ENCODE results near the gene KRTAP10-5. TPM values are rescaled to one million over a fixed set of nuclear protein-coding genes. Genes with fewer than 3 reads are reported as not detected.

KRTAP10-5 gene
- total RNA-seq, 1 experiment from 2014 or later, result not detected

- Mint-ChIP-seq H3K9me3 (ENCODE audit: unreplicated experiment) (peaks cover 36% of the 10 kb centered on the region), H3K4me1 (ENCODE audit: low read depth, unreplicated experiment) (no peaks in the 10 kb centered on the region), H3K27me3 (ENCODE audit: insufficient read depth, unreplicated experiment) (peaks cover 6% of the 10 kb centered on the region), H3K27ac (ENCODE audit: unreplicated experiment) (no peak overlapping the region), H3K36me3 (ENCODE audit: insufficient read depth, unreplicated experiment) (peaks cover 5% of the 10 kb centered on the region), H3K4me3 (ENCODE audit: unreplicated experiment) (no peak overlapping the region)
- Histone ChIP-seq H3K4me1 (no peaks in the 10 kb centered on the region), H3K4me3 (ENCODE audit: low read depth, low read length) (no peak overlapping the region), H3K36me3 (ENCODE audit: control insufficient read depth, insufficient read depth, low read length) (no peaks in the 10 kb centered on the region), H3K27me3 (replicated peaks; ENCODE audit: control insufficient read depth, insufficient read depth, low read length) (no peaks in the 10 kb centered on the region), H3K9me3 (peaks cover 18% of the 10 kb centered on the region)
- no peak for DNase-seq
- ChIA-PET POLR2A (no interaction called here), CTCF (no interaction called here)
- BruUV-seq (replicated peaks), result no TSS peak
- intact Hi-C loops (cut with micrococcal nuclease; ENCODE audit: unreplicated experiment), result no loop called here
- TF ChIP-seq CTCF (IDR thresholded peaks at IDR 0.05; ENCODE audit: insufficient read depth in 1 of 2, low read depth in 1 of 2, low read length in 1 of 2, severe bottlenecking in 1 of 2, unreplicated experiment in 1 of 2), result no peak
Observed at GRCh38 chr21:44583800-44584147, 3.4 kb upstream of the KRTAP10-5 start.

GRCh38 chr21:44583089-44583799 is 2.8 kb upstream of the KRTAP10-5 start:
- no peak for DNase-seq
- H3K36me3 ChIP-seq (ENCODE audit: control insufficient read depth, insufficient read depth, low read length), result no peaks in the 10 kb centered on the region
- no peak overlapping the region for H3K27ac Mint-ChIP-seq (ENCODE audit: unreplicated experiment)
- no peak overlapping the region for H3K4me3 Mint-ChIP-seq (ENCODE audit: unreplicated experiment)
- no peak for TF ChIP-seq CTCF (IDR thresholded peaks at IDR 0.05; ENCODE audit: insufficient read depth in 1 of 2, low read depth in 1 of 2, low read length in 1 of 2, severe bottlenecking in 1 of 2, unreplicated experiment in 1 of 2)
- POLR2A ChIA-PET, result no interaction called here
- peaks cover 18% of the 10 kb centered on the region for H3K9me3 ChIP-seq
- H3K4me1 Mint-ChIP-seq (ENCODE audit: low read depth, unreplicated experiment), result no peaks in the 10 kb centered on the region
- CTCF ChIA-PET, result no interaction called here
- peaks cover 5% of the 10 kb centered on the region for H3K36me3 Mint-ChIP-seq (ENCODE audit: insufficient read depth, unreplicated experiment)
- BruUV-seq (replicated peaks), result no TSS peak
- intact Hi-C loops (cut with micrococcal nuclease; ENCODE audit: unreplicated experiment), result no loop called here
- peaks cover 37% of the 10 kb centered on the region for H3K9me3 Mint-ChIP-seq (ENCODE audit: unreplicated experiment)
- H3K27me3 ChIP-seq (replicated peaks; ENCODE audit: control insufficient read depth, insufficient read depth, low read length), result no peaks in the 10 kb centered on the region
- no peak overlapping the region for H3K4me3 ChIP-seq (ENCODE audit: low read depth, low read length)
- no peaks in the 10 kb centered on the region for H3K4me1 ChIP-seq
- peaks cover 6% of the 10 kb centered on the region for H3K27me3 Mint-ChIP-seq (ENCODE audit: insufficient read depth, unreplicated experiment)

GRCh38 chr21:44582055-44582454 is 1.7 kb upstream of the KRTAP10-5 start:
- Mint-ChIP-seq H3K36me3 (ENCODE audit: insufficient read depth, unreplicated experiment) (peaks cover 5% of the 10 kb centered on the region), H3K27me3 (ENCODE audit: insufficient read depth, unreplicated experiment) (peaks cover 6% of the 10 kb centered on the region), H3K27ac (ENCODE audit: unreplicated experiment) (no peak overlapping the region), H3K9me3 (ENCODE audit: unreplicated experiment) (peaks cover 49% of the 10 kb centered on the region), H3K4me1 (ENCODE audit: low read depth, unreplicated experiment) (no peaks in the 10 kb centered on the region), H3K4me3 (ENCODE audit: unreplicated experiment) (no peak overlapping the region)
- Histone ChIP-seq H3K9me3 (peaks cover 18% of the 10 kb centered on the region), H3K36me3 (ENCODE audit: control insufficient read depth, insufficient read depth, low read length) (no peaks in the 10 kb centered on the region), H3K27me3 (replicated peaks; ENCODE audit: control insufficient read depth, insufficient read depth, low read length) (no peaks in the 10 kb centered on the region), H3K4me1 (no peaks in the 10 kb centered on the region), H3K4me3 (ENCODE audit: low read depth, low read length) (no peak overlapping the region)
- TF ChIP-seq CTCF (IDR thresholded peaks at IDR 0.05; ENCODE audit: insufficient read depth in 1 of 2, low read depth in 1 of 2, low read length in 1 of 2, severe bottlenecking in 1 of 2, unreplicated experiment in 1 of 2), result no peak
- intact Hi-C loops (cut with micrococcal nuclease; ENCODE audit: unreplicated experiment), result no loop called here
- POLR2A ChIA-PET, result no interaction called here
- DNase-seq, result no peak
- no TSS peak for BruUV-seq (replicated peaks)
- CTCF ChIA-PET, result no interaction called here

Data from Caco-2 (cell line).